RWPE2 (cell line): ENCODE measurements around the gene AKR1C2.
"Not testable (repeated sequence)": the region's sequence is repeated elsewhere in the genome, so short reads cannot be mapped to it uniquely, and the experiment has no call there.

Experiments
- ATAC-seq: fragments of 200-7000 bp; cut with Tn5 transposase; 3 replicates; pipeline ENCODE4 v1.9.1; 2021; ENCODE audit warnings: low read depth
- DNase-seq: peaks from one replicate; pipeline ENCODE4 v3.0.0-alpha.2; 2020; ENCODE audit warnings: low spot score
- H3K27ac ChIP-seq: fragments of 450-650 bp; 2 replicates; pipeline ENCODE4 v1.5.1; 2017; ENCODE audit warnings: mild to moderate bottlenecking; ENCODE audit not compliant: poor library complexity, severe bottlenecking
- H3K27me3 ChIP-seq: fragments of 250-450 bp; sonication (Bioruptor Pico); 2 replicates; pipeline ENCODE4 v1.5.1; 2021; ENCODE audit warnings: mild to moderate bottlenecking, moderate library complexity; ENCODE audit not compliant: insufficient read depth, poor library complexity, severe bottlenecking
- H3K36me3 ChIP-seq: fragments of 250-450 bp; sonication (Bioruptor Pico); 2 replicates; pipeline ENCODE4 v1.5.1; 2020; ENCODE audit warnings: low read depth, mild to moderate bottlenecking, moderate library complexity
- H3K4me1 ChIP-seq: fragments of 250-450 bp; sonication (Bioruptor Pico); 2 replicates; pipeline ENCODE4 v1.5.1; 2021; ENCODE audit warnings: mild to moderate bottlenecking, moderate library complexity; ENCODE audit not compliant: insufficient read depth, poor library complexity, severe bottlenecking
- H3K4me3 ChIP-seq: fragments of 250-450 bp; sonication (Bioruptor Pico); 2 replicates; pipeline ENCODE4 v1.5.1; 2021; ENCODE audit warnings: mild to moderate bottlenecking, moderate library complexity; ENCODE audit not compliant: severe bottlenecking
- H3K9me3 ChIP-seq: fragments of 250-450 bp; sonication (Bioruptor Pico); 2 replicates; pipeline ENCODE4 v1.5.1; 2021; ENCODE audit warnings: mild to moderate bottlenecking, moderate library complexity; ENCODE audit not compliant: severe bottlenecking
- TF ChIP-seq, protein P1 (sequence below): fragments of 450-650 bp; IDR thresholded peaks from one replicate; pipeline ENCODE4 v1.5.1; 2017; ENCODE audit warnings: mild to moderate bottlenecking, moderate library complexity; ENCODE audit not compliant: poor library complexity, severe bottlenecking

The AKR1C2 gene

DNA sequence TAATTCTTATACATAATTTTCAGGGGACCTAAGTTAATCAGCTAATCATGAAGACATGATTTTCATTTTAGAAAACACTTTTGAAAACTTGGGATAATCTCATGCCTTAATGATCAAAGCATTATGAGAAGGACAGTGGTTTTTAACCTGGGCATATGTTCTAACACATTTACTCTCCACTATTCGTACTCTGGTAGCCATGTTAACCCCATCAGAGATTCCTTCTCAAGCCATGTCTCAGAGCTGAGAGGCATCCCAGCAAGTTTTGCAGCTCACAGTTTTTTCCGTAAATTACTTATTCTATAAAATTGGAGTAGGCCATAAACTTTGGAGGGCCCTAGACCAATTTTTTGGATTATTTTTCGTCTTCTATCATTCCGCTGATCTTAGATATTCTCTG, 24.8 kb downstream of the AKR1C2 start:
- TF ChIP-seq, protein P1, sequence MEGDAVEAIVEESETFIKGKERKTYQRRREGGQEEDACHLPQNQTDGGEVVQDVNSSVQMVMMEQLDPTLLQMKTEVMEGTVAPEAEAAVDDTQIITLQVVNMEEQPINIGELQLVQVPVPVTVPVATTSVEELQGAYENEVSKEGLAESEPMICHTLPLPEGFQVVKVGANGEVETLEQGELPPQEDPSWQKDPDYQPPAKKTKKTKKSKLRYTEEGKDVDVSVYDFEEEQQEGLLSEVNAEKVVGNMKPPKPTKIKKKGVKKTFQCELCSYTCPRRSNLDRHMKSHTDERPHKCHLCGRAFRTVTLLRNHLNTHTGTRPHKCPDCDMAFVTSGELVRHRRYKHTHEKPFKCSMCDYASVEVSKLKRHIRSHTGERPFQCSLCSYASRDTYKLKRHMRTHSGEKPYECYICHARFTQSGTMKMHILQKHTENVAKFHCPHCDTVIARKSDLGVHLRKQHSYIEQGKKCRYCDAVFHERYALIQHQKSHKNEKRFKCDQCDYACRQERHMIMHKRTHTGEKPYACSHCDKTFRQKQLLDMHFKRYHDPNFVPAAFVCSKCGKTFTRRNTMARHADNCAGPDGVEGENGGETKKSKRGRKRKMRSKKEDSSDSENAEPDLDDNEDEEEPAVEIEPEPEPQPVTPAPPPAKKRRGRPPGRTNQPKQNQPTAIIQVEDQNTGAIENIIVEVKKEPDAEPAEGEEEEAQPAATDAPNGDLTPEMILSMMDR = no peak
- no peaks in the 10 kb centered on the region for H3K27me3 ChIP-seq
- H3K4me3 ChIP-seq = no peak overlapping the region
- no peak overlapping the region for H3K27ac ChIP-seq
- no peaks in the 10 kb centered on the region for H3K4me1 ChIP-seq
- H3K9me3 ChIP-seq = no peaks in the 10 kb centered on the region
- DNase-seq (no peak), ATAC-seq (no peak)
- no peaks in the 10 kb centered on the region for H3K36me3 ChIP-seq

DNA sequence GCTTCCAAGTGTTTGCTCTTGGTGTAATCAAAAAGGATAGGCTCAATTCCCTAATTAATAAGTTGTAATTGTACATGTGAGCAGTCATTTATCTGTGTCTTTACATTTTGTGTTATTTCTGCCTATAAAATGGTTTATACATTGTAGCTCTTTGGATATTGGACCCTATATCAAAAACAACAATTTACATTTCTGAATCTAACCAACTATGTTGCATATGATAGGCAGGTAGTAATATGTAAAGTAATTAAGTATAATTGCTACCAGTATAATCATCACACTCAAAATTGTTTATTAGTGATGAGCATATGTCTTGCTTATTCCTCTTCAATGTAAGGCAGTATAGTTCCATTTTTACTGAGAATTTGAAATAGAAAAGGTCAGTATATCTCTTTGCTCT, 26.6 kb downstream of the AKR1C2 start:
- DNase-seq = no peak
- Histone ChIP-seq H3K4me3 (no peak overlapping the region), H3K9me3 (no peaks in the 10 kb centered on the region), H3K4me1 (no peaks in the 10 kb centered on the region), H3K36me3 (no peaks in the 10 kb centered on the region), H3K27me3 (no peaks in the 10 kb centered on the region), H3K27ac (no peak overlapping the region)
- TF ChIP-seq, protein P1 = no peak
- no peak for ATAC-seq

DNA sequence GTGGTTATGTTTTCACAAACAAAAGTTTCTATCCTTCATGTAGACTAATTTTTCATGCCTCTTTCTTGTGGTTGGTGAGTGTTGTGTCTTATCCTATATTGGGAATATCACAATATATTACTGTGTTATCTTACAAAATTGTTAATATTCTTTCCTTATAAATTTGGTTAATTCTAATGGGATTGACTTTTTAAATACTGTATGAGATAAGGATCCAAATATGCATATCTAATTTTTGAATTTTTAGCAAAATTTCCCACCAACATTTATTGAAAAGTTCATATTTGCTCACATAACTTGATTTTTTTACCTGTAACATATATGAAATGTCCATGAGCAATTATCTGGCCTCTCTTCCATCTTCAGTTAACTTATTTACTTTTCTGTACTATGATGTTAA, 29.3 kb downstream of the AKR1C2 start:
- not testable (repeated sequence) for DNase-seq, H3K27me3 ChIP-seq, H3K4me3 ChIP-seq, ATAC-seq, H3K27ac ChIP-seq, H3K4me1 ChIP-seq, H3K36me3 ChIP-seq, H3K9me3 ChIP-seq

DNA sequence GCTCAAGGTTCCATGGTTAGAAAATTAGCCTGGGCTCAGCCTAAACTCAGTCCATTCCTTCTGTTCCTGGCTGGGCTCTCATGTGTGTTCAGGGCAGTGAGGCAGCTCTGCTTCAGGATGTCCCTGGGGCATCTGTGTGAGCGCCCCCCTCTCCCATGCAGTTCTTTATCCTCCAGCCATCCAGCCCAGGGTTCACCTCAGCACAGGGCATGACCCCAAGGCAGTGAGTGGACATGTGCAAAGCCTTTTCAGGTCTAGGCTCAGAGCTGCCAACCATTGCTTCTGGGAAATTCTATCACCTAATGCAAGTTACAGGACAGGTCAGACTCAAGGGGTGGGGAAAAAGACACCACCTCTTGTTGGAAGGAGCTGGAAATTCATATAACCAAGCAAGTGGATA, 30.4 kb downstream of the AKR1C2 start:
- H3K36me3 ChIP-seq, H3K4me3 ChIP-seq, ATAC-seq, H3K27me3 ChIP-seq, H3K9me3 ChIP-seq, H3K27ac ChIP-seq, H3K4me1 ChIP-seq, DNase-seq: not testable (repeated sequence)

DNA sequence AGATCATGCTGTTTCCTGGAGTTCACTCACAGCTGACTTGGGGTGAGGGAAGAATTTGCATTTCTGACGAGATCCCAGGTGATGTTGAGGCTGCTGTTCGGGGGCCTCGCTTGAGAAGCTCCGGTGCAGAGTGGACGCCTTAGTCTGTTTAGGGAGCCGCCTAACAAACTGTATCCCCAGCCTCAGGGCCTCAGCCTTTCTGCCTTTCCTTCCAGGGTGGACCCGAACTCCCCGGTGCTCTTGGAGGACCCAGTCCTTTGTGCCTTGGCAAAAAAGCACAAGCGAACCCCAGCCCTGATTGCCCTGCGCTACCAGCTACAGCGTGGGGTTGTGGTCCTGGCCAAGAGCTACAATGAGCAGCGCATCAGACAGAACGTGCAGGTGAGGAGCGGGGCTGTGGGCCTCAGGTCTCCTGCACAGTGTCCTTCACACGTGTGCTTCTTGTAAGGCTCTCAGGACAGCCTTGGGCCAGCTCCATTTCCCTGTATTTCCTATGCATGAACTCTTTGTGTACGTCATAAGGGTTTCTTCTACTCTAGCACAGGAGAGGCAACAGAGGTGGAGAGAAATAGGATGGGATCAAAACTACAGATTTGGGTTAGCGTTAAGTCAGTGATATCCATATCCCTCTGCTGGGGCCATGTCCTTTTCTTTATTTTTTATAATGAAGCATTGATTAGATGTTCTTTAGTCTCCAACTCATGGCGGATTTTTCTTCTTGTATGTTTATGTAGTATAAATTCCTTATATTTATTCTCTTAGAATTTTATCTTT, 31.1 kb downstream of the AKR1C2 start:
- not testable (repeated sequence) for H3K4me1 ChIP-seq, H3K27ac ChIP-seq, DNase-seq, H3K4me3 ChIP-seq, ATAC-seq, H3K36me3 ChIP-seq, H3K9me3 ChIP-seq, H3K27me3 ChIP-seq

DNA sequence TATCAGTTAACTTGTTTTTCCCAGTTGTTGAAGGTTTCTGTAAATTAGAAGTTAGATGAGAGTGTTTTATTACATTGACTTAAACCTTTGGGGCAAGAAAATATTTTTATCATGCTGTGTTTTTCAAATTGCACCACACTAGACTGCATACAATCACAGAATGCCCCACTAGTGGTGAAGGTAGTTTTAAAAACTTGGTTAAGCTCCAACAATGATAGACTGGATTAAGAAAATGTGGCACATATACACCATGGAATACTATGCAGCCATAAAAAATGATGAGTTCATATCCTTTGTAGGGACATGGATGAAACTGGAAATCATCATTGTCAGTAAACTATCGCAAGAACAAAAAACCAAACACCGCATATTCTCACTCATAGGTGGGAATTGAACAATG, 33.3 kb downstream of the AKR1C2 start:
- H3K4me3 ChIP-seq, DNase-seq, H3K27me3 ChIP-seq, H3K27ac ChIP-seq, H3K36me3 ChIP-seq, H3K9me3 ChIP-seq, H3K4me1 ChIP-seq, ATAC-seq: not testable (repeated sequence)

DNA sequence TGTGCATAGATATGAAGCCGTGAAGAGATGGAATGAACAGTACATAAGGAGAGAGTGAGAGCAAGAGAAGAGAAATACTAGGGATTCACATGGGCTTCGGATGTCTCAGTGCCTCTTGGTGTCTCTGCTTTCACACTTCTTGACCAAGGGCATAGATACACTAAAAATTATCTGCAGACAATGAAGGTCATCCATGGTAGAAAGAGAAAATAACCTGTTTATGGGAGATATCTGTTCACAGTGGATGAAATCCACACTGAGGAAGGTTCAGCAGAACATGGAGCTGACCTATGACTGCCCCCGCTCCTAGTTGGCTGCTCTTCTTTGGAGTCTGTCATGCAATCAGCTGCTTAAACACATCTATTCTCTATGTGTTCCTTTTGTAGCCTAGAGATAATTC, 34.4 kb downstream of the AKR1C2 start:
- not testable (repeated sequence) for DNase-seq, H3K27me3 ChIP-seq, H3K36me3 ChIP-seq, H3K27ac ChIP-seq, ATAC-seq, H3K4me3 ChIP-seq, H3K9me3 ChIP-seq, H3K4me1 ChIP-seq

DNA sequence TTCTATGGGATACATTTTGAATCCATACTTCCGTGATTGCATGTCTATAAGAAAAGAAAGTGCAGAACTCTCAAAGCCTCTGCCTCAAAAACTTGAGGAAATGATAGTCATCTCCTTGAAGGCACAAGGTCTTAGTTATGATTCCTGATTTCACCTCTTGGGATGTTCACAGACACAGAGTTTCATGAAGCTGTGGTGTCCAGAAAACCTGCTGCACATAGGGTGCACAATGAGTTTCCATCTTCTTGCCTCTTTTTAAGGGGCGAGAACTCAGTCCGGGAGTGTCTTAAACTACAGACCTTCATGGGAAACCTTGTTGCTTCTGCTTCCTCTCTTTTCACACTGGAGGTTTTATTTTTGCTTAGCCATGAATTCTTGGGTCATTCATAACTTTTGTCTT, 36.5 kb downstream of the AKR1C2 start:
- not testable (repeated sequence) for H3K4me3 ChIP-seq, H3K27ac ChIP-seq, H3K9me3 ChIP-seq, H3K4me1 ChIP-seq, H3K36me3 ChIP-seq, H3K27me3 ChIP-seq, DNase-seq, ATAC-seq

DNA sequence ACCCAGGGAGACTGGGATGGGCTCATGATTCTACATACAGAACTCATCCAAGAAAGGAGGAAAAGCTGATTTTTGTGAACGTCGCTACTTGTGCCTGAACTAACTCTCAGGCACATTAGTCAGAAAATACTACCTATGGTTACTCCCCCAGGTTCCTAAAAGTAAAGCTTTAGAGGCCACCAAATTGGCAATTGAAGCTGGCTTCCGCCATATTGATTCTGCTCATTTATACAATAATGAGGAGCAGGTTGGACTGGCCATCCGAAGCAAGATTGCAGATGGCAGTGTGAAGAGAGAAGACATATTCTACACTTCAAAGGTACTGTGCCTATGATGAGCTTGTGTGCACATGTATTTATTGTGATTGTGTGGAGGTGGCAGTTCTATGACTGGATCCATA, 37.9 kb downstream of the AKR1C2 start:
- H3K4me1 ChIP-seq, ATAC-seq, H3K36me3 ChIP-seq, H3K27ac ChIP-seq, H3K27me3 ChIP-seq, H3K4me3 ChIP-seq, H3K9me3 ChIP-seq, DNase-seq: not testable (repeated sequence)

DNA sequence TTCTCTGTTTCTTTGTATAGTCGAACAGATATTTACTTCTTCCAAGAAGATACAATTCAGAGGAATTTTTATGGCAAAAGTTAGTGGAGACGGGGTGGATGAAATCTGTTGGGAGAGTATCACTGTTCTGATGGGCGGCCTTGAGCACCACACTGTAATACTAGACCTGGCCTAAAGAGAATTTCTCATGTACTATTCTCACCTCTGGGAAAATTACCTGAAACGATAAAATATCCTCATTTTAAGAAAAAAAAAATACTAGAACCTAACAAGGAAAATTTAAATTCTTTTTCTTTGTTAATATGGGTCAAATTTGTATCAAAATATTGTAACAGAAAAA, 39.9 kb downstream of the AKR1C2 start:
- not testable (repeated sequence) for H3K4me3 ChIP-seq, H3K9me3 ChIP-seq, ATAC-seq, H3K27ac ChIP-seq, H3K4me1 ChIP-seq, H3K27me3 ChIP-seq, H3K36me3 ChIP-seq, DNase-seq
